Pancreas (tissue), 10 donors: Measurements from ENCODE around the gene CHPF. TPM values are rescaled to one million over a fixed set of nuclear protein-coding genes. Genes with fewer than 3 reads are reported as not detected.

ENCODE experiments used
- ATAC-seq, 4 donors: fragments of 200-7000 bp; cut with Tn5 transposase; one replicate each; pipeline versions ENCODE4 v1.8.0 to v1.9.1; 2020; ENCODE audit warnings: mild to moderate bottlenecking in 4 of 4, moderate library complexity in 4 of 4
- DNase-seq, 6 donors: peaks; one replicate each; pipeline ENCODE4 v3.0.0-alpha.2; 2020
- FAIRE-seq: peaks from 2 replicates; lab custom pipeline; 2012; peaks lifted over from hg19 to GRCh38; lab: Jason Lieb, UNC
- H3K27ac ChIP-seq, 4 donors: fragments of 200-600 bp; sonication (generic); 1 replicate in 3 of 4; 2 replicates in 1 of 4; pipeline versions ENCODE4 v1.5.0 to v1.8.0; 2020
- H3K27me3 ChIP-seq, 4 donors: fragments of 200-600 bp; one replicate each; pipeline ENCODE4 v1.8.0; 2021
- H3K36me3 ChIP-seq, 3 donors: fragments of 200-600 bp; sonication (generic) in 1 of 3; one replicate each; pipeline versions ENCODE4 v1.5.0 to v1.8.0; 2020 to 2021
- H3K4me1 ChIP-seq, 3 donors: fragments of 200-600 bp; one replicate each; pipeline ENCODE4 v1.8.0; 2021
- H3K4me3 ChIP-seq, 4 donors: fragments of 200-600 bp; sonication (generic) in 2 of 4; one replicate each; pipeline versions ENCODE4 v1.5.0 to v1.8.0; 2020 to 2021
- H3K9me3 ChIP-seq, 4 donors: fragments of 200-600 bp; one replicate each; pipeline ENCODE4 v1.8.0; 2021
- CTCF ChIP-seq, 4 donors: fragments of 200-600 bp; sonication (generic) in 3 of 4; IDR thresholded peaks; one replicate each; pipeline versions ENCODE4 v1.5.0 to v1.8.0; 2021; ENCODE audit warnings: antibody characterized with exemption in 4 of 4
- WGBS, 2 donors: extraction: QIAGEN DNeasy Blood & Tissue Kit; methylation state at CpG; one replicate each; pipeline ENCODE4 v1.1.7; 2013; 5-methylcytosine and 5-hydroxymethylcytosine counted together
- intact Hi-C, 3 donors: fragments of 100-400 bp; cut with DNase I; formaldehyde crosslinking; loops; one replicate each; pipeline versions ENCODE4 v1.11.1 to v1.14.2; 2022
- polyA plus RNA-seq, 2 donors: library from polyadenylated mRNA; stranded (reverse); fragments of 200-250 nt; gene quantifications; one replicate each; pipeline ENCODE4 v1.2.3, GENCODE V29; 2013
- total RNA-seq, 6 donors: library from RNA; stranded (reverse); fragmentation: NEBNext Ultra II Directional in 4 of 6; extraction: Animal tissue kit (Norgen Biotek cat#: 25700) in 4 of 6; gene quantifications; one replicate each; pipeline versions ENCODE4 v1.2.1 to v1.2.4, GENCODE V29; 2021 to 2023
- donor health status: healthy with polysubstance abuse.
- donor health status: DM: no; HTN: no; CAD: no; lungs with moderate emphysema.
- donor health status: DM: no; HTN: no; CAD: no.
- donor health status: control.
- donor health status: control.
- donor health status: Bipolar disorder and iron deficiency.
- donor health status: DM: yes; HTN: yes; CAD: no.
- donor health status: DM: no; HTN: no; CAD: no.
- donor health status: DM: no; HTN: no; CAD: no.
- donor health status: DM: yes; HTN: yes; CAD: no.

Gene CHPF
- total and polyA plus RNA-seq, 8 donors, result 55.1 to 105 (median 68.5) TPM

GRCh38 chr2:219513787-219514186 is 29.8 kb downstream of the CHPF start:
- ATAC-seq (no peak), DNase-seq (no peak), FAIRE-seq (no peak)
- H3K4me3 ChIP-seq, result no peak overlapping the region
- H3K9me3 ChIP-seq, result no peaks in the 10 kb centered on the region
- no peak for TF ChIP-seq CTCF (IDR thresholded peaks at IDR 0.05)
- H3K4me1 ChIP-seq, result peaks cover 0 to 4% (median 0%) of the 10 kb centered on the region in 3 donors
- no peaks in the 10 kb centered on the region for H3K27me3 ChIP-seq
- intact Hi-C loops, result no loop called here
- no peak overlapping the region for H3K27ac ChIP-seq
- 26 to 40% methylated on average over 4 of the region's 4 CpGs for WGBS, 2 donors
- no peaks in the 10 kb centered on the region for H3K36me3 ChIP-seq

DNA sequence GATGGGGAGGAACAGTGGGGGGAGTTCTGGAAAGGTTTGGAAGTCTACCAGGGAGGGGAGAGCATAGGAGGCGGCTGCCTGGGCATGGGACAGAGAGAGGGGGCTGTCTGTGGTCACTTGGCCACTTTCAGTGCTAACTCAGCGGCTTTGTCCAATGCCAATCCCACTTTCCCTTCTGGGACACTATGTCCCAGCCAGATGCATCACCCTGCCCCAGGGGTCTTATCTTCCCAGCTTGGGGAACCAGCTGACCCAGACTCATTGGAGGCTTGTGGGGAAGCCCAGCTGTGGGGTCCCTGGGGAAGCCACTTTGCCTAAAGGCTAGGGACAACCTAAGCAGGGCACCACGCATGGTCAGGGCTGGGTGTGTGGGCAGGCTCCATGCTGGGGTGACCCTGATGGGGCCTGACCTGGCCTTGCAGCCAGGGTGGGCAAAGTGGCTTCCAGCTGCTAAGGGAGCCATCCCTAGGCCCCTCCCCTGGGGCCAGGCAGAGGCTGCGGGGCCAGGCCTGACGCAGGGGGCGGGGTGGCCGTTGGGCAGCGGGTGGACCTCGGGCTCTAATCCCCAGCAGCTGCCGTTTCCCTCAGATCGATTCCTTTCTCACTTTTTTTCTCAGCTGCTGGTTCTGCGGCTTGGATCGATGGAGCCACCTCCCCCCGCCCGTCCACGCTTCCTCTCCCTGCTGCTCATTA is 30.9 kb downstream of the CHPF start:
- peak in 1 of 6 donors; percentile 18 for DNase-seq
- no peaks in the 10 kb centered on the region for H3K27me3 ChIP-seq
- no peak for TF ChIP-seq CTCF (IDR thresholded peaks at IDR 0.05)
- no peak overlapping the region for H3K27ac ChIP-seq
- no peak overlapping the region for H3K4me3 ChIP-seq
- intact Hi-C loops, result no loop called here
- ATAC-seq, result no peak
- WGBS, 2 donors, result 11 to 13% methylated on average over 15 to 16 of the region's 16 CpGs
- H3K36me3 ChIP-seq, result no peaks in the 10 kb centered on the region
- FAIRE-seq, result no peak
- peaks cover 0 to 4% (median 0%) of the 10 kb centered on the region in 3 donors for H3K4me1 ChIP-seq
- H3K9me3 ChIP-seq, result no peaks in the 10 kb centered on the region

GRCh38 chr2:219511547-219512325 is 31.9 kb downstream of the CHPF start:
- peaks cover 0 to 4% (median 0%) of the 10 kb centered on the region in 3 donors for H3K4me1 ChIP-seq
- FAIRE-seq (no peak), DNase-seq (peak in 2 of 6 donors; percentile 24 to 69), ATAC-seq (no peak)
- peaks cover 0 to under 1% (median 0%) of the 10 kb centered on the region in 3 donors for H3K36me3 ChIP-seq
- WGBS, 2 donors, result 28 to 33% methylated on average over 14 to 15 of the region's 15 CpGs
- H3K27ac ChIP-seq, result no peak overlapping the region
- intact Hi-C loops, result no loop called here
- no peaks in the 10 kb centered on the region for H3K9me3 ChIP-seq
- no peak overlapping the region for H3K4me3 ChIP-seq
- no peak for TF ChIP-seq CTCF (IDR thresholded peaks at IDR 0.05)
- no peaks in the 10 kb centered on the region for H3K27me3 ChIP-seq

- Histone ChIP-seq H3K27me3 (no peaks in the 10 kb centered on the region), H3K27ac (no peak overlapping the region), H3K4me1 (peaks cover 0 to 4% (median 0%) of the 10 kb centered on the region in 3 donors), H3K9me3 (no peaks in the 10 kb centered on the region), H3K4me3 (no peak overlapping the region), H3K36me3 (peaks cover 0 to 12% (median 0%) of the 10 kb centered on the region in 3 donors)
- no peak for TF ChIP-seq CTCF (IDR thresholded peaks at IDR 0.05)
- WGBS, 2 donors, result 29 to 32% methylated on average over 19 to 22 of the region's 22 CpGs
- intact Hi-C loops, result no loop called here
- FAIRE-seq (no peak), ATAC-seq (no peak), DNase-seq (peak in 2 of 6 donors; percentile 22 to 59)
Observed at GRCh38 chr2:219510512-219511135, 33.0 kb downstream of the CHPF start.
